GOT3 (cell line): Measurements from ENCODE around the gene OR2W1.

Source experiments
- DNase-seq: peaks from one replicate; lab custom pipeline; 2025; ENCODE audit warnings: mixed read lengths; lab: John Stamatoyannopoulos, UW

OR2W1 gene, protein sequence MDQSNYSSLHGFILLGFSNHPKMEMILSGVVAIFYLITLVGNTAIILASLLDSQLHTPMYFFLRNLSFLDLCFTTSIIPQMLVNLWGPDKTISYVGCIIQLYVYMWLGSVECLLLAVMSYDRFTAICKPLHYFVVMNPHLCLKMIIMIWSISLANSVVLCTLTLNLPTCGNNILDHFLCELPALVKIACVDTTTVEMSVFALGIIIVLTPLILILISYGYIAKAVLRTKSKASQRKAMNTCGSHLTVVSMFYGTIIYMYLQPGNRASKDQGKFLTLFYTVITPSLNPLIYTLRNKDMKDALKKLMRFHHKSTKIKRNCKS

DNA sequence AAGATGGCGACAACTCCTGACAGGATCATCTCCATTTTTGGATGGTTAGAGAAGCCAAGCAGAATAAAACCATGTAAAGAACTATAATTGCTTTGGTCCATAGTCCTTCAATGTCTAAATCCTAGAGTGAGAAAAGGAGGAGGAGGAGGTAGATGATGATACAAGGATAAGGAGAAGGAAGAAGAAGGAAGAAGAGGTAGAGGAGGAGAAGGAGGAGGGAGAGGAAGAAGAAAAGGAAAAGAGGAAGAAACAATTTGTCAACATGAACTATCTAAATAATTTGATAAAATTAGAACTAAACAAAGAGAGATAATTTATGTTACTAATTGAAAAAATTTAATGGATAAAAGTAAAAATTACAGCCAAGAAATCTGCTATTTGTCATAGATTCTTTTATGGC, at the start of gene OR2W1:
OR2W1 (minus strand) TSS at position 101 of the 400 bp plus-strand sequence; CDS start at position 101, 0 bp downstream.
- DNase-seq = no peak

DNA sequence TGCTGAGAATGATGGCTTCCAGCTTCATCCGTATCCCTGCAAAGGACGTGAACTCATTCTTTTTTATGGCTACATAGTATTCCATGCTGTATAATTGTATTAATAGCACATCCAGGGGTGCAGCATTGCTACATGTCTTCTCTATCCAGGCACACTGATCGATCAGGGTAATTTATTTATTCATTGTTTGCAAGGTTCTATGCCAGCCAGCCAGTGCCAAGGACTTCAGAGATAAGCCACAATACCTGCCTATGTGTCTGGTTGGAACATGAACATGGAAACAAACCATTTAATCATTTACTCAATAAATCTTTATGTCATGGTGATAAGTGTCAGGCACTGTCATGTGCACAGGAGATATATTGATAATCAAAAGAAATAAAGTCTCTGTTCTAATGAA, 48.0 kb upstream of the OR2W1 start:
- no peak for DNase-seq

DNA sequence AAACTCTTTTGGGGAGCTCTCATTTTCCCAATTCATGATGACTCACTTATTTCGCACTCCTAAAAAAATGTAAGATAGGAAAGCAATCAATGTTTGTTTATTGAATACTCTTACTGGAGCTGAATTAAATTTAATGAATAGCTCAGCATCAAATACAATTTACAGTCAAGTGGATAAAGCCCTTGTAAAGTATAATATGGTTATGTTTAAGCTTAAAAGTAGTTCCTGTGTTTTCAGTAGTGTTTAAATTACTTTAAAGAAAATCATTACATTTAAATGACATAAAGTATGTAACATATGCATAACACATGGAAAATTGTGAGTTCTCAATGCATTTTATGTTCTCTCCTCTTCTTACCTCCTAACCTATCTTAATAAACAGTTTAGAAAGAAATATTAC, 42.2 kb upstream of the OR2W1 start, which contains the start of gene OR2B3:
OR2B3 (minus strand) TSS at position 101 of the 400 bp plus-strand sequence; CDS start at position 36, 65 bp downstream.
- DNase-seq = no peak

DNA sequence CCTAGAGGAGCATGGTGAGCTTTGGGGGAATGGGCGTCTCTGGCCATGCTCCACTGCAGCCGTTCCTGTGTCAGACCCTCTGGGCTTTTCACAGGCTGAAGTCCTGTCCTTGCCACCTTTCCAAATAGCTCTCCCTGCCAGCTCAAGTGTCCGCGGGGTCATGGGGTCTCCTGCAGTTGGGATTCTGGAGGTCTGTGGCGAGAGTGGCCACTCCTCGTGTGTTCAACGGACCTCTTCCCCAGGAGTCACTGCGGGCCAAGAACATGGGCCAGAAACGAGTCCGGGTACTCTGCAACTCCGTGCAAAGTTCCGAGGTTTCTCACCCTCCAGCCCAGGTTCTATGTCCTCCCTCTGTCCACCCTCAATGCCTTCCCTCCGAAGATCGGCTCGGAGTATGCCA, 37.5 kb upstream of the OR2W1 start:
- DNase-seq = no peak

DNA sequence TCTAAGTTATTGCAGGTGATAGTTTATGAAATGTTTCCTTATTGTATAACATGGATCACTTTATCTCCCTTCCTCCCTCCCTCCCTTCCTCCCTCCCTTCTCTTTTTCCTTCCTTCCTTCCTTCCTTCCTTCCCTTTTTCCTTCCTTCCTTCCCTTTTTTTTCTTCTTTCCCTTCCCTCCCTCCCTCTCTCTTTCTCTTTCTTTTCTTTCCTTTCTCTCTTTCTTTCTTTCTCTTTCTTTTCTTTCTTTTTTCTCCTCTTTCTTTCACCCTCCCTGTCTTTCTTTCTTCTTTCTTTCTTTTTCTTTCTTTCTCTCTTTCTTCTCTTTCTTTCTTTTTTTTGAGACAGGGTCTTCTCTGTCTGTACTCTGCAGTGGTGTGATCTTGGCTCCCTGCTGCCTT, 36.3 kb upstream of the OR2W1 start:
- DNase-seq = no peak

DNA sequence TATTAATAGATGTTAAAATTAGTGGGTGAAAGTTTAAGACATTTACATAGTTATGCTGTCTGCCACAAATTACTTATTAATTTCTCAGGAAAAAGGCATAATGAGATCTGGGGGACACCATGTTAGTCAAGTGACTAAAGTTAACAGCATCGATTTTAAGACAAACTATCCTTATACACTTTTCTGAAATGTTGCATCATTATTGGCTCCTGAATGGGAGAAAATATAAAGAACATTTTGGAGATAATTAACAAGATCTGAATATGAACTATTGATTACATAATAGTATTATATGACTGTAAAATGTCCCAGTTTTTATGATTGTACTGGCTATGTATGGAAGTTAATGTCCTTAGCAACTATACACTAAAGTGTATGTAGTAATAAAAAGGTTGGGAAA, 34.2 kb upstream of the OR2W1 start:
- no peak for DNase-seq

DNA sequence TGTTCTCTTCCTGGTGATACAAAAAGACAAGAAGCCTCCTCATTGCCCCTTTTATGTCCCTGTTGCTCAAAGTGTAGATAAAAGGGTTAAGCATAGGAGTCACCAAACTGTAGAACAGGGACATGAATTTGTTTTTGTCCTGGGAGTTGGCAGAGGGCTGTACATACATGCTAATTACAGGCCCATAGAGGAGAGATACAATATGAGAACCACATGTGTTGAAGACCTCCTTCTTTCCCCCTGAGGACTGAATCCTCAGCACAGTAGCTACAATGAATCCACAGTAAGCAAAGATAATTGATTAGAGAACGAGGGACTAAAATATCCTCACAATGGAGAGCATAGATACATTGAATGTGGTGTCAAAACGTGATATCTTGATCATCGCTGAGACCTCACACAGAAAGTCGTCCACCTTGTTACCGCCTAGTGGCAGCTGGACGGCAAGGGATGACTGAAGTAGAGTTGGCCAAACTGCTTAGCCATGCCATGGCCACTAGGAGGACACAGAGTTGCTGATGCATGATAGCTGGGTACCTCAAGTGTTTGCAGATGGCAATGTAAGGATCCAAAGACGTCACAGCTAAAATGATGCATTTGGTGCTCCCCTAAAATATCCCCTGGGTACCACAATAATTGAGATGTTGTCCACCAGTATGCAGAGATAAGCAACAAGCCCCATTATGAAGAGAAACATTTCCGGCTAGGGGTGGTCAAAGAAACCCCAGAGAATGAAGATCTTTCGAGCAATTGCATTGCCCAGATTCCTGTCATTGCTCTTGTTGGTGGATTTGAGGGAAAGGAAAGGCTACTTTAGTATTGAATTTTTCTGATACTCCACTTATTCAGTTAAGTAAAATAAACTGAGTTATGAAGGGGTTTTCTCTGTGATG, 27.1 kb upstream of the OR2W1 start:
- no peak for DNase-seq

DNA sequence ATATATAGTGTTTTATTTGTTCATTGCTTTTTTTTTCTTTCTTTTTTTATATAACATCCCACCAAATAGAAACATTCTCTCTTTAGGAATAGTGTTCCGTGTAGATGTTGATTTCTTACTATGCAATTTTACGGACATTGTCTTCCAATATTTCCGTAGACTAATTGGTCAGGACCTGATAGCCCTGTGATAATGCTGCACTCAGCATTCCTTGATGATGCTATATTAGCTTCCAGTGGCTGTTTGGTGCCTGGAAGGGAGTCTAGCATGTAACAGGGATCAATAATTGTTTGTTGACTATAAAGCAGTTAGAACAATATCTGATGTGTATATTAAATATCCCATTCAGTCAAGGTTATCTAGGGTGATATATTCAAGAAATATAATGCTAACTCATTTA, 6.7 kb upstream of the OR2W1 start:
- no peak for DNase-seq

DNA sequence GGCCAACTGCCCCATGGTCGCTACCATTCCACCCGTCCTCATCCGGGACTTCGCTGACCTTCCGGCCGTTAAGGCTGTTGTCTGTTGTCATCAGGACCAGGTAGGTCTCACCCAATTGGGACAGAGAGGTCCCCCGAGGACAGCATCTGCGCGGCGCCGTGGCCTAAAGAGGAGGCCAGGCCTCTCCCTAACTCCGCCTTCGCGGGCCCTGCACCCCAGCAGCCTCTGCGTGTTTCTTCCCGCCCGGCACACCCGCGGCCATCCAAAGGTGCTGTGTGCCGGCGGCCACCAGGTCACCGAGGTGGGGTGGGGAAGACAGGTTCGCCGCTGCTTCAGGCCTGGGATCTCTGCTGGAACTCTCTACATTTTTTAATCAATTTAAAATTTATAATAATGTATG, 9.0 kb downstream of the OR2W1 start:
- DNase-seq = no peak

DNA sequence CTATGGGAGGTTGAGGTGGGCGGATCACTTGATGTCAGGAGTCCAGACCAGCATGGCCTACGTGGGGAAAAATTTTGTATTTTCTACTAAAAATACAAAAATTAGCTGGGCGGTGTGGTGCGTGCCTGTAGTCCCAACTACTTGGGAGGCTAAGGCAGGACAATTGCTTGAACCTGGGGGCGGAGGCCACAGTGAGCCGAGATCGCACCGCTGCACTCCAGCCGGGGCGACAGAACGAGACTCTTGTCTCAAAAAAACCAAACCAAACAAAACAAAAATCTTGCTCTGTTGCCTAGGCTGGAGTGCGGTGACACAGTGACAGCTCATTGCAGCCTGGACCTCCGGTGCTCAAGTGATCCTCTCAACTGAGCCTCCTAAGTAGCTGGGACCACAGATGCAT, 16.2 kb downstream of the OR2W1 start:
- no peak for DNase-seq

DNA sequence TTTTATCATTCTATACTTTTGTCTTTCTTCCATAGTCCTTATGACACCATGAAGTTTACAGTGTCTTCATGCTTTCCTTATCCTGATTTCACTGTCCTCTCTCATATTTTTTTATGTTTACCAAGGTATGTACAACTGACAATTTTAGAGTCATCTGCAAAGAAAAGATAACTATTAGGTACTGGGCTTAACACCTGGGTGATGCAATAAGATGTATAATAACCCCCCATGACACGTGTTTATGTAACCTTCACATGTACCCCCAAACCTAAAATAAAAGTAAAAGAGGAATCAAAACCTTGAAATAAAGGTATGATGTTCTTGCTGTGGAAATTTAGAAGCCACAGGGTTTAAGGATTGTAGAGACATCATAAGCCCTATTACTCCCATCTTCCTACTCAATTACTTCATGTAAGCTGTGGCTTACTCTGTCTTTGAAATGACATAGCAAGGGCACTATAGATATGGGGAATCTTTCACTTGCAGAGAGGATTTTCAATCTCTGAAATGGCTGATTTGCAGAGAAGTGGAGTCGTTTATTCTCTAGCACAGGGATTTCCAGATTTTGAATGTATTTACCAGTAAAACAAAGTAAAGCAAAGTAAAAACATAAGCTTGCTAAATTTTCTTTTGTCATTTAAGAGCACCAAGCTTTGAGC, 18.9 kb downstream of the OR2W1 start:
- no peak for DNase-seq

DNA sequence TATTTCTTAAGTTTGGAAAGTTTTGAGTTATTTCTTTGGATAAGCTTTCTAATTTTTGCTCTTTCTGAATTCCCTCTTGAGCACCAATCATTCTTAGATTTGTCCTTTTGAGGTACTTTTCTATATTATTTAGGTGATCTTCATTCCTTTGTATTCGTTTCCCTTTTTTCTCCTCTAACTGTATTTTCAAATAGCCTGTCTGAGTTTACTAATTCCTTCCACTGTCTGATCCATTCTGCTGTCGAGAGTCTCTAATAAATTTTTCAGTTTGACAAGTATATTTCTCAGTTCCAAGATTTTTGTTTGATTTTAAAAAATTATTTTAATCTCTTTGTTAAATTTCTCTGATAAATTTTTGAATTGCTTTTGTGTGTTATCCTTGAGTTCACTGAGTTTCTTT, 23.5 kb downstream of the OR2W1 start:
- no peak for DNase-seq

DNA sequence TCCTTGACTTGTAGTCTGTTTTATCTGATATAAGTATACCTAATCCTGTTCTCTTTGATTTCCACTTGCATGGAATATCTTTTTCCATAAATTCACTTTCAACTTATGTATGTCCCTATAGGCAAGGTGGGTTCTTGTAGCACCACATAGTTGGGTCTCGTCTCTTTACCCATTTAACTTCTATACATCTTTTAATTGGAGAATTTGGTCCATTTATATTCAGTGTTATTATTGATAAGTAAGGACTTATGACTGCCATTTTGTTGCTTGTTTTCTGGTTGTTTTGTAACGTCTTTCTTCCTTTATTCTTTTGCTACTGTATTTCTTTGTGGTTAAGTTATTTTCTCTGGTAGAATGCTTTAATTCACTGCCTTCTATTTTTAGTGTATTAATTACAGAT, 25.3 kb downstream of the OR2W1 start:
- no peak for DNase-seq

DNA sequence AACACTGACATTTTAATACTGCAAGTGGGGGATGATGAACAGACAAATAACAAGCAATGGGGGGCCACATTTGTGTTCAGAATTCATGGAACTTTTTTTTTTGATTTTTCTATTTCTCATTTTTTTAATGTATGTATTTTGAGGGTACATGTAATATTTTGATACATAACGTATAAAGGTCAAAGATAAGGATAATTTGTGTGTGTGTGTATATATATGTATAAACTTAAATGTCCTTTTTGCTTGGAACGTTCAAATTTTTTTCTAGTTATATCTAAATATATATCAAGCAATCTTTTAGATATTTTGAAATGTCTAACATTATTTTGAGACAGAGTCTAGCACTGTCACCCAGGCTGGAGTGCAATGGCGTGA, 27.6 kb downstream of the OR2W1 start:
- DNase-seq = no peak

DNA sequence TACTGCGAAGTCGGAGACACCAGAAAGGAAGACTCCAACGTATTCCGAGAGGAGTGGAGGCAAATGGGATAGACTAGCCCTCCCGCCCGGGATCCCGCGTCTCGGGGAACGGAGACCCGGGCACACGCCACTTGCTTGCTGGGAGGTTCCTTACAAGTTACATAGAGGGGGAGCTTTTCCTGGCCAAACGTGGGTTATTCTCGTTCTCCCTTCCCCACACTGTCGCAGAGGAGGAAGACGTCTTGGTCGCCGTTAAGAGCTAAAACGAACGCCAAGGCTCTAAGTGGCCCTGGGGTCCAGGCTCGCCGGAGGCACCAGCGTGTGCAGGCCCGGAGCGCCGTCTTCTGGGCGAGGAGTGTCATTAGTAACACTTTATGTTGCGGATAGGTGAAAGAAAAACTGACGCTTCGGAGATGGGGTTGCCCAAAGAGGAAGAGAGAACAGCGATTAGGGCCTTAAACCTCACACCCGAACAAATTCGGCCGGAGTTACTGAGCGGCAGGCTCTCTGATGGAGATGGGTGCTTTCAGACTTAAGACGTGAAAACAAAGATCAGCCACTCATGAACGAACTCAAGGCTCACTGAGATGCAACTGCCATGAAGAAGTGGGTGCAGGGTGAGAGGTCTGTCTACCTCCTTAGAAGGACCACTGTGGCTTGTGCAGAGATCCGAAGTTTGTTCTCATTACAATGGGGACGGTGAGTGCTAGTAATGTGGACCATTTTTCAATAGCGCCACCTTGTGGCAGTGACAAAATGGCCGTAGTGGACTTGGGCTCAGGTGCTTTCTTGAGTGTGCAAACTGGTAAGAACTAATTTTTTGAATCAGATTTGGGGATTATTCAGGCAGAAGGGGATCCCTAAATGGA, 28.2 kb downstream of the OR2W1 start:
- DNase-seq = peak; percentile 12

DNA sequence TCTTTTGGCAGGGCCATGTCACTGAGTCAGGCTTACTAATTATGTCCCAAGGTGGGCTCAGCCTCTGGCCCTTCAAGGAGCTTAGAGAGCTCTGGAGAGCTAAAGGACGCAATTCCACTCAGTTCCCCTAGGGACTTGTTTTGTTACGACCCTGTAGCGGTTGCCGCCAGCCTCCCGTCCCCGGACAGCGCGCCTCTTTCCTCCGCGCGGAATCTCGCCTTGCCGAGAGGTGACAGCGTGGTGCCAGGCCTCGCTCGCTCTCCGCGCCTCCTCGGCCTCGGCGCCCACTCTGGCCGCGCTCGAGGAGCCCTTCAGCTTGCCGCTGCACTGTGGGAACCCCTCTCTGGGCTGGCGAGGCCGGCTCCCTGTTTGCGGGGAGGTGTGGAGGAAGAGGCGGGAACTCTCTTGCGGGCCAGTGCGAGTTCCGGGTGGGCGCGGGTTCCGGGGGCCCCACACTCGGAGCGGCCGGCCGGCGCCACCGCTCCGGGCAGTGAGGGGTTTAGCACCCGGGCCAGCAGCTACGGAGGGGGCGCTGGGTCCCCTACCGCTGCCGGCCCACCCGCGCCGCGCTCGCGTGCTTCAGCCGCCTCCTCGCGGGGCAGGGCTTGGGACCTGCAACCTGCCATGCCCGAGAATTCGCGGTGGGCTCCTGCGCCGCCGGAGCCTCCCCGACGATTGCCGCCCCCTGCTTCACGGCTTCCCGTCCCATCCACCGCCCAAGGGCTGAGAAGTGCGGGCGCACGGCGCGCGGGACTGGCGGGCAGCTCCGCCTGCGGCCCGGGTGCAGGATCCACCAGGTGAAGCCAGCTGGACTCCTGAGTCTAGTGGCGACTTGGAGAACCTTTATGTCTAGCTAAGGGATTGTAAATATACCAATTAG, 30.0 kb downstream of the OR2W1 start:
- no peak for DNase-seq

DNA sequence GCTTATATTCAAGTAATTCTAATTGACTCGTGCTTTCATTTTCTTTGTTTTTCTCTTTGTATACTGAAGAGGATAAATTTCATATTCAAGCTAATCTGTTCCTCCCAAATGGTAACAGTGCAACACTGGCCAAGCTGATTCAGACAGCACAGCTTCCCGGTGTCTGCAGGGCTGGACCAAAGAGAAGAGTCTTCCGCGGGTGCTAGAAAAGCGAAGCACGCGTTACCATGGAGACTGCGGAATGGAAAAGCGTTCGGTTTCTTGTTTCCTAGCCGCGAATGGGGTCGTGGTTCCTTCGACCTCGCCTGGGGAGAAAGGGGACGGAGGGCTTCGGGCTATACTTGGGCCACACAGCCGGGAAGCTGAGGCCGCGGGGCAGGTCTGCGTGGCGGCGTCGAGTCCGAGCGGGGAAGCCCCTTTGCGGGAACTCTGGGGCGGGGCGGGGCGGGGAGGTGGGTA, 33.7 kb downstream of the OR2W1 start:
- DNase-seq = no peak

DNA sequence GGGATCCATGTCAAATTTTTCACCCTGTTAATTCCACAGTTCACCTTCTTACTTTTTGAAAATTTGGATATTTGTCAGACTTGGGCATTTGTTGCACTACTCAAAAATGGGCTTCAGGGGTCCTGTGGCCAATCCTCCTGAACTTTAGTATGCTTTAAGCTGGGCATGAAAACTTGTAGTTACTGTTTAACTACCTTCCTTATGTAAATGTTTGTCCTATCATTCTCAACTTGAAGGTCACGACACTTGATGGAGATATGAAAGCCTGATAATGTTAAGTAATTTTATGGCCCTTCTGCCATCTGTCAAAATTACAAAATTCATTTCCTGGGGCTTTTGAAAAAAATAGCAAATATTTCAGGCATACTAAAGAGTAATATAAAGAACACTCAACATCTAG, 35.6 kb downstream of the OR2W1 start:
- DNase-seq = no peak

DNA sequence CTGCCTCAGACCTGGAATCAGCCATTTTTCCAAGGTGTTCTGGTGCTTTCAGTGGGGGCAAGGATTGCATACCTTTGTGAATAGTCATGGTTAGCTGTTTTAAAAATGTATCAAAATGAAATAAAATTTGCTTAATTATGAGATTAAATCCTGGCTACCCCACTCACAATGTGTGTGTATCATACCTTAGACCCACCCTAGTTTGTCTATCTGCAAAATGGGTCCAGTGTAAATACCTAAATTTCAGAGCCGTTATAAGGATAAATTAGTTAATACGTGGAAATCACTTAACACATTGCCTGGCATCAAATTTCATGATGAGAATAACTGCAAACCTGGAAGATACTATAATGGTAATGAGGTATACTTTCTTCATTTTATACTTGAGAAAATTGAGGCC, 36.9 kb downstream of the OR2W1 start:
- no peak for DNase-seq

DNA sequence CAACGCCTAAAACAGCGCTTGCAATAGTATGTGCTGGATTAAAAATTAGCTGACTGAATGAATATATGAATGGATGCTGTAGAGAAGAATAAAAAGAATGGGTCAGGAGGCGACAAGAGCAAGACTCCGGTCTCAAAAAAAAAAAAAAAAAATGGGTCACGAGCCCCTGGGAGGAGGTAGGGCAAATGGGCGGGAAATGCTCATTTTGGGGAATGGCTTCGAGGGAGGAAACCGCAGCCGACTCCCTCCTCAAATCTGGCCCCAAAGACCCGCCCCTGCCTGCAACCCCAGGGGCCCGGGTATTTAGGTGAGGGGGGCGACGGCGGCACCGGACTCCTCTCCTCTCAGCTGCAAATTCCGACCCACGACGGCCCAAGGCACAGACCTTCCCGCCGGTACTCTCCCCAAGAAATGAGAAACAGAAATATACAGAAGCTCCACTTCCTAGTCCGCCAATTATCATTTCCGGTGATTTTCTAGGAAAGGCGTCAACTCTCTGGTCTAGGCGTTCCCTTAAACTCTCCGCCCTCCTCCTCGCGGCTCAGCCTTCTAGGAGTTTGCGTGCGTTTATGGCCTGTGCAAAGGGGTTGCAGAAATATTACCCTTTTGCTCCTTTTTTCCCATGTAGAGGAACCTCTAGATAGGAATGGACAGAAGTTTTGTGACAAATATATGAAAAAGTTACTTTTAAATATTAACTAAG, 39.6 kb downstream of the OR2W1 start, which contains the start of gene ZNF311:
ZNF311 (minus strand) TSS at position 133 of the 703 bp plus-strand sequence. CDS start 1,361 bp downstream, outside the sequence.
- no peak for DNase-seq
